ENCODE results near the gene CAMK1D.
"Not testable (repeated sequence)": the region's sequence is repeated elsewhere in the genome, so short reads cannot be mapped to it uniquely, and the experiment has no call there.

Gene CAMK1D

DNA sequence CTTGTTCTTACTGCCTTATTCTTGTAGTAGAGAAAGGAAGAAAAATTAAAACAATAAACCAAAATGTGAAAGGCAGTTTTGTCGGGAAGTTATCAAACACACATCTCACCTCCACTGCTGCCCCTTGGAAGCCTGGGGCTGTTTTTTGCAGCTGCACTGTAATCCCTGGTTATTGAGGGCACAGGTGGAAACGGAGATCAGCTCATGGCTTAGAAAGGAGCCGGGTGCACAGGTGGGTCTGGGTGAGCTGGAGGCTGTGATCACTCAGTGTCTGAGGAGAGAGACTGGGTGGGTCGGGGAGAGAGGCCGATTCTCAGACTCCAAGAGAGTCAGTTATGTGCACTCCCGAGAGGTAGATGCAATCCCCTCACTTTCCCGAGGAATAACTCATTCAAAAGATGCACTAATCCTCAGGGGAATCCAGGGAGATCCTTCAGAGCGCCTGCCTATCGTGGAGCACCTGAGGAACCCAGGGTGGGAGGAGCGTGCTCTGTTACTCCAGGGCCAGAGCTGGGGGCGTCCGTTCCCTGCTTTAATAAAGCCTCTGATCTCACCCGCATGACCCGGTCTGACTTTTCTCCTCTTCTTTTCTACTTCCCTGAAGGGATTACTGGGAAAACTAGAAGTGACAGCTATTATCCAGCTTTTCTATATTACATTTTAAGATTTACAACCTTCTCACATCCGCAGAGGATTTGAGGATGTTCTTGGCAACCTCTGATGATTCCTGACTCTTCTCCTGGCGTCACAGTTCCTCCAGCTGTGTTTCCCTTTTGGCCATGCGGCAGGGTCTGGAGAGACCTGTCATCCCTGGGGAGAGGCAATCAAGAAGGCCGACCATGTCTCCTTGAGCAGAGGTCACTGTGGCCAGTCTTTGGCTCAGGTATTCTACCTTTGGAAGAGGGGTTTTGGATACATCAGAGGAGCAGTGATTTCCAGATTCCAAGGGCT is 82.1 kb downstream of the CAMK1D start:
- DNase-seq = no peak

DNA sequence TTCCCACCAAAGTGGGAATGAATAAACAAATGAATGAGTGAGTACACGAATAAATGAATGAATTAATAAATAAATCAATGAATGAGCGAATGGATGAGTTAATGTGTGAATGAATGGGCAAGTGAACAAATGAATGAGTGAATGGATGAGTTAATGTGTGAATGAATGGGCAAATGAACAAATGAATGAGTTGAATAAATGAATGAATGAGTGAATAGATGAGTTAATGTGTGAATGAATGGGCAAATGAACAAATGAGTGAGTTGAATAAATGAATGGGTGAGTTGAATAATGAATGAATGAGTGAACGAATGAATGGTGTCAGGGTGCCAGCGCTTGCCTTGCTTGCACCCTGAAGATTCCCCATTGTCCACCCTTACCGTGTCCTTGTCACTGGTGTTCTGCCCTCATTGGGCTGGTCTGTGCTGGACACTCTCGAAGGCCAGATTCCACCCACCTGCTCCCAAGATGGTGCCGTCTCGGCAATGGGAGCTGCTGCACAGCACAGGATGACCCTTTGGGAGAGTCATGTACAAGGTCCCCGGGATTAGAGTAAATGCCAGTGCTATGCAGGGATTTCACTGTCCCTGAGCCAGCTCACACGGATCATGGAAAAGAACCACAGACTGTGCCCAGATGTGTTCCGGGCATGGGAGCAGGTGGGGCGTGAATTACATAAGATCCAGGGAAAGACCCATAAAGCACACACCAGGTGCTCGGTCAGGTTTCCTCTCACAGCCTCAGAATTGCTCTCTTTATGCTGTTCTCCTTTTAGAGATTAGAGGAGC is 83.2 kb downstream of the CAMK1D start:
- DNase-seq = no peak

DNA sequence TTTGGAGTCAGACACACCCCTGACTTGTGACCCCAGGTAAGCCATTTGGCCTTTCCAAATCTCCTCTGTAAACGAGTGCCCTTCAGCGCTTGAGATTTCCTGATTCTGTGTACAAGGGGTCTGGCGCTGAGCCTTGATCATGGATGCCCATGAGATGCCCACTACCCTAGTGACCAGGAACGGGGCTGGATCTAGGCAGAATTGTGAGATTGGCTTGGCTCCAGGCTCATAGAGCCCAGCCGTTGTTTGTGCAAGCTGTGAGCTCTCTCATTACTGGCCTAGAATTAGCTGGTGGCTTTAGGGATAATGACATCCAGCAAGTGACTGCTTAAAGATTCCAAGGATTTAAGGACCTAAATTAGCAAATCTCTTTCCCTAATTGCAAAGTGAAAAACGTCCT is 84.9 kb downstream of the CAMK1D start:
- DNase-seq = no peak

DNA sequence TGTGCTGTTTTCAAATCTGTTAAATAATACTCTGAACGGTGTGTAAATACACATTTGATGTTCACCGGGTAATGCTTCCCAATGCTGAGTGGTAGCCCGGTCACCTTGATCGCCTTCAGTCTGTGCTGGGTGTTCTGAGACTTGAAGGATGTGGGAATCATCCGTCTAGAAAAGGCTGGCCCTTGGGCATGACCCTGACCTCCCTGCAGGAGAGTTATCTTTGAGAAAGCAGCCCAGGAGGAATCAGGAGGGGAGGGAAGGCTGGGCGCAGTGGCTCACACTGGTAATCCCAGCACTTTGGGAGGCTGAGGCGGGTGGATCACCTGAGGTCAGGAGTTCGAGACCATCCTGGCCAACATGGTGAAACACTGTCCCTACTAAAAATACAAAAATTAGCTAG is 85.3 kb downstream of the CAMK1D start:
- DNase-seq = not testable (repeated sequence)

DNA sequence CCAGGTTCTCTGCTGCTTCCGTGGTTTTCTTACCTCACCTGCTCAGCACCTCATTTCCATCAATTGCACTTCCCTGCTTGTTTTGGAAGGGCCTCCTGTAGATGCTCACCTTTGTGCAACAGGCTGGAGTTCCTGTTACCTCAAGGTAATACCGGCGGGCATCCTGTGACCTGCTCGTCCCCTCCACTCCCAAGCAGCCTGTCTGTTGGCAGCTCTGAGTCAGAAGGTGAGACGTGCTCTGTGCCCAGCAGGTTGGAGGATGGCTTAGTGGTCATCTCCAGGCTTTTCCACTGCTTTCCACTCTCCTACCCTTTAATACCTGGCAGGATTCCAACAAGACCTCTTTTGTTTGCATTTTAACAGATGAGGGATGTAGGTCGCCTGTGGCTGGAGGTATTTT is 86.0 kb downstream of the CAMK1D start:
- no peak for DNase-seq

DNA sequence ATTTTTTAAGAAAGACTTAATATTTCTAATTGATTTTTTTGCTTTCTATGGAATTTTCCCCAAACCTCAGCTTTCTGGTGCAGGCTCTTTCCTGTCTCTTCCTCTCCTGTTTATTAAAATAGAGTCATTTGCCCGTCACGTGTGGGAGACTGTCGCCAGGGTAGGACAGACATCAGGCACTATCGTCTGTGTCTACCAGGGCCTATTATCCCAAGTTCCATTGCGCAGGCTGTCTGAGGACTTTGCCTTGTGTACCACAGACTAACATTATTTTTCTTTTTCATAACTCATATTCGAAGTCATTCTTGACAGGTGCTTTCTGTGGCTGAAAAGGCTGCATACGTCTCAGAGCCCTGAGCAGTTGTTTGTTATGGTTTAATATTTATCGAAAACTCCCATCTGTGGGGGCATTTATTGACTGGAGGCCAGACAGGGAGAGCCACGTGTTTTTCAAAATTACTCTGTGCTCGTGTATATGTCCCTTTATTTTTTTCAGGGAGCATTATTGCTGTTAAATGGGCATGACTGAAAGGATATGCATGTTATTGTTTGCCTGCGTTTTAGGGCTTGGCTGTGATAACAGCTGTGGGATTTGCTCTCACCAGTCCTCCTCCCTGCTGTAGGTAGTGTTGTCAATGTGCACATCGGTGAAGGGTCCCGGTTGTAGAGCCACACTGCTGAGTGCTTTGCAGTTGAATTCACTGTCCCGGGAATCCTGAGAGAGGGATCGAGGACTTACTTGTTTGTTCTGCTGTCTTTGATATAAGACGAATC is 89.8 kb downstream of the CAMK1D start:
- DNase-seq = no peak

DNA sequence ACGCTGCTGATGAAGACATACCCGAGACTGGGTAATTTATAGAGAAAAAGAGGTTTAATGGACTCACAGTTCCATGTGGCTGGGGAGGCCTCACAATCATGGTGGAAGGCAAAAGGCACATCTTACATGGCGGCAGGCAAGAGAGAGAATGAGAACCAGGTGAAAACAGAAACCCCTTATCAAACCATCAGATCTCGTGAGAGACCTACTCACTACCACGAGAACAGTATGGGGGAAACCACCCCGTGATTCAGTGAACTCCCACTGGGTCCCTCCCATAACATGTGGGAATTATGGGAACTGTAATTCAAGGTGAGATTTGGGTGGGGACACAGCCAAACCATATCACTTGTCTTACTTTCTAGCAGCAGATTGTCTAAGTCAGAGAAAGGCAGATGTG is 90.4 kb downstream of the CAMK1D start:
- not testable (repeated sequence) for DNase-seq

DNA sequence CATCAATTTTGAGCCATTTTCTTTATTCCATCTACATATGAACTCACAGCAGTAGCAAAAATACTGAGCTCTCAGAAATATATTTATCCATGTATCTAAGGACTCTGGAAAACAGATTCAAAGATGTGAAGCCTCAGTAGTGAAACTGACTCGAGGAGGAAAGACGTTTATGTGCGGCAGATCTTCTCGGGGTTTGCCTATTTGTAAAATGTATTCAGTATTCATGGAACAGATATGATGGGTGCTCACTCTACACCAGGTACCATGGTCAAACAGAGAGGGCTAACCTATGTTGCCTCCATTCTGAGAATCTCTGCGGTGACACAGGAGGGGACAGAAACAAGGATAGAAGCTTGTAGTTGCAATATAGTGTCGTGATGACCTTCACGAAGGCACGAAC is 93.7 kb downstream of the CAMK1D start:
- DNase-seq = no peak

DNA sequence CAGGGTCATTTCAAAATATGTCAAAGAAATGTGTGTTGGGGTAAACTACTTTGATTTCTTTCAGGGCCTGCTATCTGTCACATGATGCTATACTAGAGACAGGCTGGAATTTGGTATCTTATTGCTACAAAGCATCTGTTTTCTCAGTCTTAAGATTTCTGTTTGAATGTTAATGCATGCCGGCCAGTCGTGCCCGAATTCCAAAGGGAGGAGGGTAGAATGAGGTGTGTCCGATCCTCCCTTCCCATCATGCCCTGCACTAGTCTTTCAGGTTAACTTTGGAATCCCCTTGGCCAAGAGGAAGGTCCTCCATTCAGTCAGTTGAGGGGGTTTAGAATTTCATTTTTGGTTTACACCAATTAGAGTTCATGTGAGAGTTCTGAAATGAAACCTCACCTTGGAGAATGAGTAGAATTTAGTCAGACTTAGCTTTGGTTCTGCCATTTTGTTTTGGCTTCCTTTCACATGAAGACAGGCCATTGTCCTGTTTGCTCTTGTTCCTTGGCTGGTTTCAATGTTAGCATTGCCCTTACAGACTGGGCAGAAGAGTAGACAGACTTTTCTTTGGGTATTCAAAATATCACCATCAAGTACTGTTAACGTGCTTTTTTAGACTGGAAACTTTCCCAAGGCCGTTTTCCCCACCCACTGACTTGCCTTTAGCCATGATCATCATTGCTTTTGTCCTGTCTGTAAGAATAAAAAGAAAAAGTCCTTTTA is 95.8 kb downstream of the CAMK1D start:
- DNase-seq = peak; percentile 15

DNA sequence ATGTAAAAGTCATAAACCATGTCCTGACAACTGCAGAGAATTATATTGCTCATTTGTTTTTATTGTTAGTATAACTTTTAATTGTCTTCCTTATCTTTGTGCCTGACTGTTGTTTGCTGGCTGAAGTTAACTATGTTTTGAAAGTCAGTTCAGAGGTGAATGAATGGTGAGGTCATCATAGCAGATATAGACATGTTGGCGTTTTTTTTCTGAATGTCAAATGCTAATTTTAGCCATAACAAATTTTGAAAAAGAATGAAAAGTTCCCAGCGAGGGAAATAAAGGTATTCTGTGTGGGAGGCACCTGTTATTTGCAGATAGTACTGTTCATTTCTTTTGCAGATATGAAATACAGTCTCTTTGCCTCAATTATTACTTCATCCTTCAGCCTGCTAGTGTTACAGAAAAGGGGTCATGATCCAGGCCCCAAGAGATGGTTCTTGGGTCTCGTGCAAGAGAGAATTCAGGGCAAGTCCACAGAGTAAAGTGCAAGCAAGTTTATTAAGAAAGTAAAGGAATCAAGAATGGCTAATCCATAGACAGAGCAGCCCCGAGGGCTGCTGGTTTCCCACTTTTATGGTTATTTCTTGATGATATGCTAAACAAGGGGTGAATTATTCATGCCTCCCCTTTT is 96.5 kb downstream of the CAMK1D start:
- DNase-seq = no peak

DNA sequence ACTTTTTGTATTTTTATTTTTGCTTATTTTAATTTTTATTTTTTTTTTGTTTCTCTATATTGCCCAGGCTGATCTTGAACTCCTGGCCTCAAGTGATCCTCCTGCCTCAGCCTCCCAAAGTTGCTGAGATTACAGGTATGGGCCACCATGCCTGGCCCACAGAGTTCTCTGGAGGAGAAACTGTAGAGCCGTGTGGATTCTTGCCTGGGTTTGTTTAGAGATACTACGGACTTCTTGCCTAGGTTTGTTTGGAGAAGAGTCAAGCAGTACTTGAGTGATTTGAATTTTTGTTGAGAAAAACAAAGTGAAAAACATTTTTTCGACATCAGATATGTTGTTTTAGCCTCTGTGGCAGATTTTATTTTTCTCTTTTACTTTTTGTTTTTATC is 99.0 kb downstream of the CAMK1D start:
- DNase-seq = no peak

DNA sequence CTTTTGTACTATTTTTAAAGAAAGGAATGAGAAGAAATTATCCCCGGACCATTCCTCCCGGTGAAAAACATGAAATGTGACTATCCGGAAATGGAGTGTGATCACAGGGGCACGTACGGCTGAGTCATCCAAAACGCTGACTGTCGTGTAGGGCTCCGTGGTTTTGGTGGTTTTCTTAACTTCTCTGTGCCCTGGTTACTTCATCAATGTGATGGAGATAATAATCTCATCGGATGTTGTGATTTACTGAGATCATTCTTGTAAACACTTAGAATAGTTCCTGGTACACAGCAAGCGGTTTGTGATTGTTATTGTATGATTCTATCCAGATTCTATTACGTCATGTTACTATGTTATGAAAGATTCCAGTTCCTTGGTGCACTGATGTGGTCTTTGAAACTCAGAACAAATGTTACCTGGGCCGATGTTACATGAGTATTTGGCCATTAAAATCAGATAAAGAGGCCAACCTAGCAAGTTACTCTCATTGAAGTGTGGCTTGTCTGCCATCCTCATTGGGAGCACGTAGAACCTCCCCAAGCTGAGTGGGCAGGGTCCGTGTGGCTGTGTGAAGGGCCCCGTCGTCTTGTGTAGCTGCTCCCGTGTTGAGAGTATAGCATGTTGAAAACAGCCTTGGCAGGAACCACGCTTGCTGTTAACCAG is 99.5 kb downstream of the CAMK1D start:
- peak; percentile 82 for DNase-seq

DNA sequence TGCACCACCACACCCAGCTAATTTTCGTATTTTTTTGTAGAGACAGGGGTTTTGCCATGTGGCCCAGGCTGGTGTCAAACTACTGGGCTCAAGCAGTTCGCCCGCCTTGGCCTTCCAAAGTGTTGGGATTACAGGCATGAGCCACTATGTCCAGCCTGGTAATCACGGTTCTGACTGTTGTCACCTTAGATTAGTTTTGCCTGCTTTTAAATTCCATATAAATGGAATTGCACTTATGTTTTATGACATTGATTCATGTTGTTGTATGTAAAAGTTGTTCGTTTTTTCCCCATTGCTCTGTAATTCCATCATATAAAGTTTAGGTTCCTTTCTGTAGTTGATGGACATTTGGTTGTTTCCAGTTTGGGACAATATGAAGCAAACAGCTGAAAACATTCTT is 106.0 kb downstream of the CAMK1D start:
- no peak for DNase-seq

DNA sequence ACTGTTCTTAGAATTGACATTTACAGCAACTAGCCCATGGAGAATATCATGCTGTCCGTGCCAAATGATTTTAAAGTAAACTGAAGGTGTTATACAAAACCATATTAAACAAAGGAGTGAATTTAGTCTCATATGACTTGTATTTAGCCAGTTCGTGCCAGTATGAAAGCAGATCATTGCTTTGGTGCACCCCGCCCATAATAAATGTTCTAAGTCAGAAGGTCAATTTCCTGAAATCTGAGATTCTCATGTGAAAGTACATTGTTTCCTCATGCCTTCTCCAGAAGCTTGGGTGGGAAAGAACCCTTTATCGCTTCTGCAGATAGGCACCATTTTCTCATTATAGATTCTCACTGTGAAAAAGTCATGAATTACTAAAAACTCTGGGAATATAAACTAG is 106.4 kb downstream of the CAMK1D start:
- no peak for DNase-seq

DNA sequence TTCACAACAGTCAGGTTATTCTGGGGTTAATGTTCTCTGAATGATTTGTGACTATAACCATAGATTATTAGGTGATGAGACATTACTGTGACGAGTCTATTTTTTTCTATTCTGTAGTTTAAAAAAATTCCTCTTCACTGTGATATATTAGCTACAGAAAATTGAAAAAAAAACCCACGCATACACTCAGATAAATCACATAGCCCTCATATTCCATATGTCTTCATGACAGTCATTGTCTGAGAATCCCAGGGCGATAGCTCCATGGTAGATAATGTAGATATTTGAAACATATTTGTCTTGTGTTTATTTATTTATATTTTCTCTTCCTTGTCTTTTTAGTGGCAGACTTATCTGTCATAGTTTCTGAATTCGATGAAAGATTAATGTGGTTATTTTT is 110.0 kb downstream of the CAMK1D start:
- no peak for DNase-seq

DNA sequence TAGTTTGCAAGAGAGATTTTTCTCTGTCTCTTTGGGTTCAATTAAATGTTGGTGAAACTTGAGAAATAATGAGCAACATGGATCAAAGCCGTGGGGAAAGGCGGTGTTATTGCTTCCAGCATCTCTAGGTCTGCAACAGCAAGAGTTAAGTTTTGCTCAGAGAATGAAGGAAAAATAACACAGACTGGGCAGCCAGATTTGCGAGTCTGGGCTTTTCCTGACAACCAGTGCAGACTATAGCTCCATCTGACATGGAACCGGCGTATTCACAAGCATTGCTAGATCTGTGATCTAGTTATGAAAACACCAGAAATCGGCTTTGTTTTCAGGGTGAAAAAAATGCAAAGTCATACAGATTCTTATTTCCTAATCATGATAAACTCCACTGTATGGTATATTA is 110.4 kb downstream of the CAMK1D start:
- no peak for DNase-seq

DNA sequence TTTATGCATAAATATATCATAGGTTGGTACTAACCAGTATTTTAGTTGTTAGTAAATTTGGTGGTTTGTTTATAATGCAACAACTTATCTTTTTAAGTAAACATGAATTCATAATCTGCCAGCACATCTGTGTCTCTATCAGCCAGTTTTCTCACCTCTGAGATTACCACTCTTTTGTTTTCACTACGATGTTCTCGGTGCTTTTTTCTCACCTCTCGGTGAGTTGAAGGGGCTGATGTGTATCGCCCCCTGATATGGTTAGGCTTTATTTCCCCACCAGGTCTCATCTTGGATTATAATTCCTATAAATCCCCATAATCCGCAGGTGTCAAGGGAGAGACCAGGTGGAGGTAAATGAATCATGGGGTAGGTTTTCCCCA is 114.1 kb downstream of the CAMK1D start:
- DNase-seq = no peak

DNA sequence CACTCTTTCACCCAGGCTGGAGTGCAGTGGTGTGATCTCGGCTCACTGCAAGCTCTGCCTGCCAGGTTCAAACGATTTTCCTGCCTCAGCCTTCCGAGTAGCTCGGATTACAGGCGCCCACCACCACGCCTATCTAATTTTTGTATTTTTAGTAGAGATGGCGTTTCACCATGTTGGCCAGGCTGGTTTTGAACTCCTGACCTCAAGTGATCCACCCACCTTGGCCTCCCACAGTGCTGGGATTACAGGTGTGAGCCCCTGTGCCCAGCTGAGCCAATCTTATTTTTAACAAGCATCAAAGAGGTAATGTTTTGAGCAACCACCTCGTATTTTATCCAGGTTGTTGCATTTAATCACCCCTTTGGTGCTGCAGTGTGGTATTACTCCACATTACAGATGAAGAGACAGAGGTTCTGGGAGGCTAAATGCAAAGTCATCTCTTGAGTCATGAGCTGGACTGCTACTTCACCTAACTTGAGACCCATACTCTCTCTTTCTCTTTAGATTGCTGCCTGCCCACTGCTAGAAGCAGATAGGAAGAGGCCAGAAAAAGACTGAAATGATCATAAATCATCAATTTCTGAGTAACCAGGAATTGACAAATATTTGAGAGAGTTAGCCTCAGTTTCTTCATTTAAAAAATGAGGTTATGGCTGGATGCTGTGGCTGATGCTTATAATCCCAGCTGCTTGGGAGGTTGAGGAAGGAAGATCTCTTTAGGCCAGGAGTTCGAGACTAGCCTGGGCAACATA is 116.2 kb downstream of the CAMK1D start:
- DNase-seq = no peak

DNA sequence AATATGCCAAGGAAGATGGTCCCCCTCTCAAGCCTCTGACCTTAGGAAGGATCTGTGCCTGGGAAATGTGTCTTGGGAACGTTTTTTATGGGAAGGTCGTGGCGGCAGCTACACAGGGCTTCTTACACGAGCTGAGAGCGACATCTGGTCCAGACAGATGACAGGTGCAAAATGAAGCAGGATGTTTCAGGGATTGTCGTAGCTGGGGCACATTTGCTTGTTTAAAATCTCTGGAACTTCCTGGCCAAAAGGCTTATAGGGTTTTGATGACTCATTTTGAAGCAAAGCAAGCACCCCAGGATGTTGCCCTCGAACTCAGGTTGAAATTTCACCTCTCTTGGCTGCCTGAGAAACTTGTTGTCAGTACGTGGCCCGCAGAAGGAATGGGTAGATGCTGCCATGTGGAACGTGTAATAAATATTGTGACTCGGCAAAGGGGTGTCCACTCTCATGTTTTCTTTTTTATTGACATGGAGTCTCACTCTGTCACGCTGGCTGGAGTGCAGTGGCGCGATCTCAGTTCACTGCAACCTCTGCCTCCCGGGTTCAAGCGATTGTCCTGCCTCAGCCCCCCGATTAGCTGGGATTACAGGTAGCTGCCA is 117.5 kb downstream of the CAMK1D start:
- no peak for DNase-seq

DNA sequence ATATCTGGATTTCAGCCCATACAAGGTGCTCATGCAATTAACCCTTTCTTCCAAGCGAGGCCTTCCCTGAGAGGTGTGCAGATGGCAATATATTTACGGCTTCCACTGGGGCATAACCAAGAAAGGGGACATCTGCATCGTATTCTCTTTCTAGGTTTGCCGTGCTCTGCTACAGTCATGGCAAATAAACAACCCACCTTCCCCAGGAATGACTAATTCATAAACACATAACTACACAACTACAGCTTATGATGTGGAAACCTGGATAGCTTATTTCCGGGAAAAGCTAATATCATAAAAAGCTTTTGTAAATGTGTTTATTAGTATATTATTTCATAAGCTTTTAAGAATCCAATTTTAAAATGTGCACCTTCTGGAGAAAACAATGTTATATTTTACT is 120.0 kb downstream of the CAMK1D start:
- no peak for DNase-seq
